GM18858 (cell line): ENCODE data around the gene KBTBD13.

Source experiments
- ATAC-seq: cut with Tn5 transposase; IDR thresholded peaks from one replicate; pipeline ENCODE4 v1.9.1; 2021; ENCODE audit not compliant: unreplicated experiment

Gene KBTBD13

GRCh38 chr15:65051266-65051665, 25.3 kb upstream of the KBTBD13 start:
- ATAC-seq, result no peak

- ATAC-seq, result no peak
Measured at GRCh38 chr15:65052956-65053355, 23.6 kb upstream of the KBTBD13 start.

- no peak for ATAC-seq
Measured at GRCh38 chr15:65054333-65055200, 22.0 kb upstream of the KBTBD13 start.

GRCh38 chr15:65055201-65055870, 21.2 kb upstream of the KBTBD13 start:
- no peak for ATAC-seq

GRCh38 chr15:65056106-65056505, 20.4 kb upstream of the KBTBD13 start:
- no peak for ATAC-seq

- no peak for ATAC-seq
Measured at GRCh38 chr15:65056868-65057548, 19.5 kb upstream of the KBTBD13 start.

- ATAC-seq, result no peak
Measured at GRCh38 chr15:65057549-65057940, 19.0 kb upstream of the KBTBD13 start.

GRCh38 chr15:65058394-65059368, 17.9 kb upstream of the KBTBD13 start:
- ATAC-seq, result no peak

- no peak for ATAC-seq
Measured at GRCh38 chr15:65059369-65059750, 17.2 kb upstream of the KBTBD13 start.

- ATAC-seq, result no peak
Measured at GRCh38 chr15:65059931-65060596, 16.5 kb upstream of the KBTBD13 start.

- no peak for ATAC-seq
Measured at GRCh38 chr15:65060641-65061397, 15.7 kb upstream of the KBTBD13 start.

GRCh38 chr15:65062061-65062460, 14.5 kb upstream of the KBTBD13 start:
- no peak for ATAC-seq

GRCh38 chr15:65062726-65063125, 13.8 kb upstream of the KBTBD13 start:
- no peak for ATAC-seq

- ATAC-seq, result no peak
Measured at GRCh38 chr15:65066001-65066634, 10.4 kb upstream of the KBTBD13 start.

- ATAC-seq, result no peak
Measured at GRCh38 chr15:65066635-65067316, 9.8 kb upstream of the KBTBD13 start.

- no peak for ATAC-seq
Measured at GRCh38 chr15:65067317-65067644, 9.3 kb upstream of the KBTBD13 start.

- ATAC-seq, result no peak
Measured at GRCh38 chr15:65067645-65068402, 8.7 kb upstream of the KBTBD13 start, which contains the start of gene RASL12. TSS of gene RASL12 (minus strand) at chr15:65067991. CDS start at chr15:65067835, 156 bp downstream.

- ATAC-seq, result no peak
Measured at GRCh38 chr15:65068403-65068788, 8.2 kb upstream of the KBTBD13 start.
